GM04503 (cell line): ENCODE measurements around the gene DTHD1.

Experiments
- DNase-seq: peaks from one replicate; pipeline ENCODE4 v3.0.0-alpha.2; 2012; ENCODE audit warnings: low read depth

DTHD1 gene

DNA sequence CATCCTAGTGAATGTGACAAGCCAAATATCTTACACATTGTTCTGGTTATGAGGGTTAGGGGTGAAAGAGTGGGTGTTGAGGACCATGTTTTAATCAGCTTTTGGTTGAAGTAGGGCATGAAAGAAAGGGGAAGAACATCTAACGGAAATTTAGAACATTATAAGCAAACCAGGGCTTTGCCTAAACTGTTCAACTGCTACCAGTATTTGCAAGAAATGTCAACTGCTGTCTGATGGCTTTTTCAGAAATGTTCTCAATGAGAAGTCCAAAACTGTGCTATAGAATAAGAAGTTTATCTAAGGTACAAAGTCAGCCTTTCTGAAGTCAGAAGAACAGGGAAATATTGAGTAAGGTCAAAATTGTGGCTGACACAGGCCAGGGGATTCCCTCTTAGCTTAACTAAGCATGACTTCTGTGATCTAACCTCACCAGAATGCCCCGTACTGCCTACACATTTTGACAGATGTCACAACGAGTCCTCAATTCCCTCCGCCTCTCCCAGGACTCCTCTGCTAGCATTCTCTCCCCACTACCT, 67.1 kb downstream of the DTHD1 start:
- DNase-seq = no peak

DNA sequence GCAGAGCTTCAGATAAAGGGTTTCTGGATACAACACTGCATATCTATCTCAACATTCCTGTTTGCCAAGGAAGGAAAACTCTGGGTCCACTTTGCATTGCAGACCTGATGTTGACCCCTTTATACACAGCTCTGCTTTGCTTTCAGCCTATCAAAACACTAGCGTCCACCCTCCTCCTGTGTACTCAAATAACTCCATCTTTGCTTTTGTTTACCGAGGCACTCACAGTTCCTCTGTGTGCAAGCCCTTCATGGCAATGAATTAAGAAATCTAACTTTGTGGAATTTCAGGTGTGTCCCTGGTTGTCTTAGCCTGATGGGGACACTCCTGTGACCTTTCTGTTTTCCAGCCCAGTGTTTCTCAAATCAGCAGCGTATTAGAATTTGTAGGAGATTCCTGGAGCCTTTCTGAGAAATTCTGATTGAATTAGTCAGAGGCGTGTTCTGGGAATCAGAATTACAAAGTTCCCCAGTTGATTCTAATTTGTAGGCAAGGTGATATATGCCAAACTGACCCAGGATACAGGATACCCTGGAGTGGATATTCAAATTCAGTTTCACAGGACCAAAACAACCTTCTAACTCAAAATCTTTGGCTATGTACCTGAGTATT, 68.6 kb downstream of the DTHD1 start:
- DNase-seq = no peak

DNA sequence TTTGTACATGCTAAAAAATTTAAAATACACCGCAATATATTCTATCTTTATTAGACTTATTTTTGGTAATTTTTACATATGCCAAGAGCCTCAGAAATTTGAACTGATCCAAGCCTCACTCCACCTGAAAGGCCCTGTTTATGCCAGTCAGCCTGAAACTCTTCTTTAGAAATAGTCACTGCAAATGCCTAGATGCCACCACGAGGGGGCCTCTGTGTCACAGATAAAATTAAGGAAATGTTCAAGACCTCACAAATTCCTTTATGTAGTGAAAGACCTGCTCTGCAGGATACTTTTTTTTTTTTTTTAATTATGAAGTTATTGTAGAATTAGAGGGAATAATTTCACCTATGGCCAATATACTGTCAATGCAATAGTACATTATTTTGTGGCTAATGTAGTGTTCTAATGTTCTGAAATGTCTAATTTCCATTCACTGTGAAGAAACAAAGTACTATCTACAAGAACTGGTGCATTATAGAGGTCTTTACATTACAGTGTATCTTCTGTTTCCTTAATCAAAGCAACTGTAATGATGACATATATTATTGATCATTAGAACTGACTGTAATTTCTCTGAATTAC, 69.8 kb downstream of the DTHD1 start:
- no peak for DNase-seq

DNA sequence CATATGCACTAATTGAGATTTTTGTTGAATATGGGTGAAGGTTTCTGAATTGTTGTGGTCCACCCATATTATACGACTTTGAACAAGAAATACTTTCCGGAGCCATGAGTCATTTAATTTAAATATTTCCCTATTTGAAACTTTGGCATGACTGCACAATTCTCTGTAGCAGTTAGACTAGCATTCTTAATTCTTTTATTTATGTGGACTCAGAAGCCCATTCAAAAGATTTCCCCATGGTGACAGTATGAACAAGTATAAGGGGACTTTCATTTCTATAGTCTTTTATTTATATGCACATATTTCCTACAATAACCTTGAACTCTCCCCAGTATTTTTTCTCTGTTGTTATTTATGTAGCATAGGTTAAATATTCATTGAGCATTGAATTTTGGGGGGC, 72.6 kb downstream of the DTHD1 start:
- no peak for DNase-seq

DNA sequence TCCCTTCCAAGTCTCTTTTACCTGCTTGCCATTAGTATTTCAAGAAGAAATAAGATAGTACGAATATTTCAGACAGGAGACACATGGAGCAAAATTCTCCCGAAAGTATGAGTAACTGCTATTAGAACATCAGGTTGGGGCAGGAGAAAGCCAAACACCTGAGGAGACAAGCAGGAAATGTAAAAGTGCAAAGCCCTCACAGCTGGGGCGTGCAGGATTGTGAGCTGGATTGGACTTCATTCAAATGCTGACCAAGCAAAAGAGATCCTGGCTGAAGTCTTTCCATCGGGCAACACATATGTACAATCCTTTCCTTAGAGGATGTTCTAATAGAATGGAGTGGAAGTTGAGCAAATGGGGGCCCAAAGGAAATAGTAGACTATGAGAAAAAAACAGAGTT, 76.8 kb downstream of the DTHD1 start:
- no peak for DNase-seq

DNA sequence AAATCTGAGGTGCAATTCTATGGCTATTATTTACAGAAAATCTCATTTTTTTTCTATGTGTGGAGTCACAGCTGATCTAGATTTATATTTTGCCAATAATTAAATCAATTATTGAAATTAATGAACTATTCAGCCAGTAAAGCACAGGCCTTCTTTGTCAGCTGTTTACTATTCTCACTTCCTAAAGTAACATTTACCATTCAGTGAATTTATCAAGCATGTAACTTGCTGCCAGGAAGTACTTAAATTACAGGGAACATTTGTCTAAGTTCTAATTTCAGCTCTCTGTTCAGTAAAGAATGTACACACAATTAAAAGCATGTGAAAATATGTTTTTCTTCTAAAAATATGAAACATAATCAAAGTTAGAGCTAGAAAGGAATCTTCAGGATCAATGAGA, 79.3 kb downstream of the DTHD1 start:
- no peak for DNase-seq

DNA sequence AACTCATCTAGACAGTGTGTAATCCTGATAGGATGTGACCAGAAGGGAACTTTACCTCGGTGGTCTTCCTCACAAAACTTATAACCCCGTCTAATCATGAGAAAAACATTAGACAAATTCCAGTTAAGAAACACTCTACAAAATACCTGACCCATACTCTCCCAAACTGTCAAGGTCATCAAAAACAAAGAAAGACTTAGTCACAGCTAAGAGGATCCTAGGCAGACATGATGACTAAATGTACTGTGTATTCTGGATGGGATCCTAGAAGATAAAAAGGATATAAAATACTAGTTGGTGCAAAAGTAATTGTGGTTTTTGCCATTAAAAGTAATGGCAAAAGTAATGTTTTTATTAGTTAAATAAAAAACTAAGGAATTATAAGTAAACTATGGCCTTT, 81.6 kb downstream of the DTHD1 start:
- DNase-seq = no peak

DNA sequence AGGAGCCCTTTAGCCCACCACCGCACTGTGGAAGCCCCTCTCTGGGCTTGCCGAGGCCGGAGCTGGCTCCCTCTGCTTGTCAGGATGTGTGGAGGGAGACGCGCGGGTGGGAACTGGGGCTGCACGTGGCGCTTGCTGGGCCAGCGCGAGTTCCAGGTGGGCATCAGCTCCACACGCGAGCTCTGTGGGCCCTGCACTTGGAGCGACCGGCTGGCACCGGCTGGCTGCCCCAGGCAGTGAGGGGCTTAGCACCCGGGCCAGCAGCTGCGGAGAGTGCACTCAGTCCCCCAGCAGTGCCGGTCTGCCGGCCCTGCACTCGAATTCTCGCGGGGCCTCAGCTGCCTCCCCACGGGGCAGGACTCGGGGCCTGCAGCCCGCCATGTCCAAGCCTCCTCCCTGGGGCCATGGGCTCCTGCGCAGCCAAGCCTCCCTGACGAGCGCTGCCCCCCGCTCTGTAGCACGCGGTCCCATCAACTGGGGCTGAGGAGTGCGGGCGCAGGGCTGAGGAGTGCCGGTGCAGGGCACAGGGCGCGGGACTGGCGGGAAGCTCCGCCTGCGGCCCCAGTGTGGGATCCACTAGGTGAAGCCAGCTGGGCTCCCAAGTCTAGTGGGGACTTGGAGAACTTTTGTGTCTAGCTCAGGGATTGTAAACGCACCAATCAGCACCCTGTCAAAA, 93.6 kb downstream of the DTHD1 start:
- DNase-seq = no peak

DNA sequence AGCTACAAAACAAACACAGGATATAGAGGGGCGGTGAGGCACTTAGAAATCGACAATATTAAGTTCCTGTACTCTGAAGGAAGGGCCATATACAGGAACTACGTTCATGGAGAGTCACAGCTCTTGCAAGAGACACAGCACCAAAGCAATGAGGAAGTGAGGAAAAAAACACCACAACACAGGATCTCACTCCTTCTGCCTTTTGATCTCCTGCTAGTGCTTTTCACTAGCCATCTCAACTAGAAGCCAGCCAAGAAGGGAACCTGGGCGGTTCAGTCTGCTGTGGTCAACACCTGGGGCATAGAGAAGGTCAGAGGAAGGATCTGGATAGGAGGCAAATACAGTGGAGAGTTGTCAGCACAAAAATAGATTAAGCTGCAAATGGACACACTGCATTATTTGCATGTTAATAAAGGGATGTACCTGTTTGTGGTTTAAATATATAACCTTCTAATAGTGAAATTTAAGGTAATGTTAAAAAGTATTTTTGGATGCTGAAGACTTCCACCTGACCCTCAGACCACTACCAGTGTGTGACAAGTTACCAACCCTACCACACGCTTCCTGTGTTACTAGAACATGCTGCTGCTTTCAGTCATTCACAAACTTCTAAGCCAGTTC, 104.6 kb downstream of the DTHD1 start:
- DNase-seq = no peak

DNA sequence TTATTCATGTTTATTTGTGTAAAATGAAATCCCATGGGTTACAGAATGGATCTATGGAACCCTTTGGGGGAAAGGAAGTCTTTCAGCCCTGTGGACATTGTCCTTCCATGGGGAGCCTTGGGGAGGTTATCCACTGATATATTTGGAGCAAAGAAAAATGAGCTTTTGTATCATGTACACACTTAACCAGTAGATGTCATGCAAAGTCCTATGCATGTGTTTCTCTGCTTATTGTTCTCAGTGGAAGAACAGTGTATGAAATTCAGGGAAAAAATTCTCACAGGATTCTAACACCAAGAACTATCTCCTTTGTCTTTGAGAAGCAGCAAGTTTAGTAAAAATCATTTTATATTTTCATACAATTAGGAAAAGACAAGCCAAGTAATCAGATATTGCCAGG, 105.3 kb downstream of the DTHD1 start:
- DNase-seq = no peak

DNA sequence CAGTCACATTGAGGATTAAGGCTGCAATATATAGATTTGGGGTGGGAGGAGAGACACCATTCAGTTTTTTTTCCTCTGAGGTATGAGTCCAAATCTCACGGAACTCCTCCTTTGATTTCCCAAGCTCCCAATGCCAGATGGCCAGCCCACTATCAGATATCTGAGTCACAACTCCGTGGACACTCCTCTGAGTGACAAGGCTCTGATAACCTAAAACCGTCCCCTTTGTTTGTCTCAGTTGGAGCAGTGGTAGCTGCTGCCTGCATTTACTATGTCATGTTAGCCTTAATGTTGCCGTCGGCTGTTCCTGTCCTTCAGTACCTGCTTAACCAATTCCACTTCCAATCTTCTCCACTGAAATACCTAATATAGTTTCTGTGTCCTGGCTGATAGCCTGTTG, 107.3 kb downstream of the DTHD1 start:
- DNase-seq = no peak

DNA sequence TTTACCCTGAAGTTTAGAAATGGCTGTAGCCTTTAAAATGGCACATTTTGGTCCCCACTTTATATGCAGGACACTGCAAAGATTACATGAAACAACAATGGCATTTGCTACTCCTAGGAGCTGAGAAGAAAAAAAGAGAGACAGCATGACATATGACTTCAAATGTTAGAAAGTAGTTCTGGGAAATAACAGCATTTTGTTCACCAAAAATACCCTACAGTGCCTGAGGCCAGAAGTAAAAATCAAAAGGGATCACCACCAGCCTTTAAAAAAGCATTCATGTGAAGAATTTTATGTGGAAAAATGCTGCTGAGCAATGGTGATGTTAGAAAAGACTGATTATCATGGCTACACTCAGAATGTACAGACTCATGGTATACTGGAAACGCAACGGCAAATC, 110.0 kb downstream of the DTHD1 start:
- DNase-seq = no peak

DNA sequence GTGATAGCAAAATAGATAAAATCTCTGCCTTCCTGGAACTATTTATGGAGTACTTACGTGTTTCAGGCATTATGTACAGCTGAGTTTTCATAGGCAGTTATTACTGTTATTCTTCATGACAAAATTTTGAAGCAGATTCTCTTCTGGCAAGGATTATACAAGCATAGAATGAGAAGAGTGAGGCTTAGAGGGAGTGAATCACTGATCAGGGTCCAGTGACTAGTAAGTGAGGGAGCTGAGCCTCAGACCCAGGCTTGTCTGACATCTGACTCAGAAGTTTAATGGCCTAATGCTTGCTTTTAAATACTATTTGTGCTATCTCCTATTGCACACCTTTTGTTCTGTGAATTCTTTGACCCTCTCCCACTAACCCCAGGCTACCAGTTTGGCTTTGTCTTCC, 110.6 kb downstream of the DTHD1 start:
- DNase-seq = no peak

DNA sequence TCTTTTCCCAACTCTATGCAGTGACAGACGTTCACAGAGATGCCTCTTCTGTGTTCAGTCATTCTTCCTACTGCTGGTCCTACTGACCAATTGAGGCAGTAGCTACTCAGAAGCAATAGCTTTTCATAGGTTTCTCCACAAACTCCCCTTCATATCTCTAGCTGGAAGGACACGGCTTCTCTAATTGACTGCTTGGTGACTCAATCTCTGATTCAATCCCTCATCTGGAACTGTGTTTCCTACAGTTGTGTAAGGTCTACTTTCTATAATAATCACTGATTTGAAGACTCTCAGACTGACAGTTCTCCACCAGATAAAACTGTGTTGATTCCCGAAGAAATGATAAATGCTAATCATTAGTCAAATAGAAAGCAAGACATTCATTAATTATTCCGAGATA, 111.5 kb downstream of the DTHD1 start:
- no peak for DNase-seq
